ENCODE measurements around the gene REV3L. TPM values are rescaled to one million over a fixed set of nuclear protein-coding genes. Genes with fewer than 3 reads are reported as not detected.
A peak's percentile ranks its signal among the peaks of the same experiment; 100 is the strongest.

The REV3L gene
- total and polyA plus RNA-seq, 2 donors (not counting 1 experiment from before 2014, with no cell fraction given) = 4.7 to 37.9 TPM

DNA sequence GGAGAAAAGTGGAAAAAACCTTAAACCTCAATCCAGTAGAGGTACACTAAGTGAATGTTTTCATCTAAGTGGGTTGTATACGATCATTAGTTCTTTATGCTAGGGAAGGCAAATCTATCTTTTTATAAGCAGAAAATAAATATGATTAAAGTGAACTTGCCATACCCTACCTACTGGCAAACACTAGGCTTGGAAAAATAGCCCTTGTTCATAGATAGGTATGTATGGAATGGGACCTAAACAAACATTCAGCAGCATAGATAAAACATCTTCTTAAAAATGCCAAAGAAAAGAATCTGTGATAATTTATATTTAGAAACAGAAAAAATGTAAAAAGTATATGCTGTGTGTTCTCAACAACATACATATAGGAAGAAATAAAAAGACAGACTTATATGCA, 18.8 kb downstream of the REV3L start:
- intact Hi-C loops (cut with micrococcal nuclease) = no loop called here
- TF ChIP-seq, protein P1, sequence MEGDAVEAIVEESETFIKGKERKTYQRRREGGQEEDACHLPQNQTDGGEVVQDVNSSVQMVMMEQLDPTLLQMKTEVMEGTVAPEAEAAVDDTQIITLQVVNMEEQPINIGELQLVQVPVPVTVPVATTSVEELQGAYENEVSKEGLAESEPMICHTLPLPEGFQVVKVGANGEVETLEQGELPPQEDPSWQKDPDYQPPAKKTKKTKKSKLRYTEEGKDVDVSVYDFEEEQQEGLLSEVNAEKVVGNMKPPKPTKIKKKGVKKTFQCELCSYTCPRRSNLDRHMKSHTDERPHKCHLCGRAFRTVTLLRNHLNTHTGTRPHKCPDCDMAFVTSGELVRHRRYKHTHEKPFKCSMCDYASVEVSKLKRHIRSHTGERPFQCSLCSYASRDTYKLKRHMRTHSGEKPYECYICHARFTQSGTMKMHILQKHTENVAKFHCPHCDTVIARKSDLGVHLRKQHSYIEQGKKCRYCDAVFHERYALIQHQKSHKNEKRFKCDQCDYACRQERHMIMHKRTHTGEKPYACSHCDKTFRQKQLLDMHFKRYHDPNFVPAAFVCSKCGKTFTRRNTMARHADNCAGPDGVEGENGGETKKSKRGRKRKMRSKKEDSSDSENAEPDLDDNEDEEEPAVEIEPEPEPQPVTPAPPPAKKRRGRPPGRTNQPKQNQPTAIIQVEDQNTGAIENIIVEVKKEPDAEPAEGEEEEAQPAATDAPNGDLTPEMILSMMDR (IDR thresholded peaks at IDR 0.05) = no peak
- TF ChIP-seq EZH2 (IDR thresholded peaks at IDR 0.05; ENCODE audit: borderline replicate concordance, insufficient read depth, low read depth, low read length, poor library complexity, severe bottlenecking) = no peak
- POLR2A ChIA-PET = no interaction called here
- H3K79me2 ChIP-seq (ENCODE audit: control insufficient read depth, insufficient read depth, low read length) = peaks cover 28% of the 10 kb centered on the region
- H3K4me1 ChIP-seq (ENCODE audit: control insufficient read depth in 2 of 2, insufficient read depth in 2 of 2, low read length in 2 of 2) = peaks cover 0 to 7% of the 10 kb centered on the region in 2 donors
- Mint-ChIP-seq H3K4me3 (no peak overlapping the region), H3K9me3 (ENCODE audit: insufficient read depth) (no peaks in the 10 kb centered on the region), H3K27me3 (no peaks in the 10 kb centered on the region), H3K4me1 (peaks cover 27% of the 10 kb centered on the region), H3K27ac (no peak overlapping the region)
- CTCF ChIA-PET = interaction anchor here (0.9 to 1.9 kb wide), 2 partner anchors 15 to 104 kb away, joined by 3 to 11 read pairs; no protein-coding TSS in a partner anchor
- no peaks in the 10 kb centered on the region for H4K20me1 ChIP-seq (ENCODE audit: control insufficient read depth, insufficient read depth, low read length, poor library complexity, severe bottlenecking)
- no peak overlapping the region for H3K27ac ChIP-seq (ENCODE audit: low read length in 2 of 2)
- no peaks in the 10 kb centered on the region for H3K36me3 ChIP-seq (replicated peaks in 1 of 2; ENCODE audit: control extremely low read depth in 1 of 2, control insufficient read depth in 1 of 2, extremely low read depth in 1 of 2, insufficient read depth in 2 of 2, low read length in 1 of 2)
- no peak overlapping the region for H2AFZ ChIP-seq (ENCODE audit: insufficient read depth, low read depth, low read length, poor library complexity, severe bottlenecking)
- no peak for DNase-seq
- no peak overlapping the region for H3K9ac ChIP-seq (ENCODE audit: low read length)
- no CpG with 5 or more reads among the region's 1 CpG for WGBS (ENCODE audit: insufficient coverage)
- H3K4me3 ChIP-seq (ENCODE audit: control extremely low read depth in 1 of 5, extremely low read depth in 1 of 5, insufficient read depth in 1 of 5, low read depth in 2 of 5, low read length in 4 of 5) = no peak overlapping the region
- H3K9me3 ChIP-seq (ENCODE audit: control extremely low read depth in 1 of 3, control insufficient read depth in 2 of 3, insufficient read depth in 1 of 3, low read length in 2 of 3) = peaks cover 0 to 2% (median 0%) of the 10 kb centered on the region in 3 donors
- no peaks in the 10 kb centered on the region for H3K27me3 ChIP-seq (replicated peaks in 1 of 4; ENCODE audit: control extremely low read depth in 1 of 4, control insufficient read depth in 3 of 4, insufficient read depth in 4 of 4, low read length in 3 of 4)
- ATAC-seq (ENCODE audit: low read depth) = no peak
- no peak overlapping the region for H3K4me2 ChIP-seq (replicated peaks; ENCODE audit: low read depth, low read length, poor library complexity, severe bottlenecking)

DNA sequence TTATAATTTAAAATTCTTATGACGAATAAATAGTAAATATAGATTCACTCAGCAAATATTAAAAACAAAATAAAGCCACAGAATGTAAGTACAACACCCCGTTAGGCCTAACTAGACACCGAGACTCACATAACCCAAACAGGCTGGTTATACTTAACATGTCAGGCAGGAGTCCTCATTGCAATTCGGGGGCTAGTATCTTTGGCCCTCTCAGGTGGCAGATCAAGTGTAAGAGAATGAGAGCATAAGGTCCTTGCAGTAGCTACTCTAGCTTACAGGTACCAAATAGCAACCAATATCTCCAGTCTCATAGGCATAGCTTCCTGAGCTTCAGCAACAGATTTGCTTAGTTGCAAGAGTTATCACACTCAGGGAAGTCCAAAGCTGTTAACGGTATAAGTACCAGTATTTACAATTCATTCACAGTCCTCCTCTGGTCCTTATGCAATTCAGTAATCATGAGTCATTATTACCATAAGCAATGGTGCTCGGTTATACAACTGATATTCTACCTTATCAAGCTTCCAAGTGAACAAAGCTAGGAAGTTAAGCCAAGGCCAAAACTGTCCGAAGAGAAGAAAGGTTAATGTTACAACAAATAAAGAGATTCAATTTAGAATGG, 20.1 kb downstream of the REV3L start:
- no peak overlapping the region for H3K9ac ChIP-seq (ENCODE audit: low read length)
- ChIA-PET CTCF (interaction anchor here (1.9 kb wide), 1 partner anchor 16 kb away, joined by 11 read pairs; no protein-coding TSS in a partner anchor), POLR2A (no interaction called here)
- no peaks in the 10 kb centered on the region for H3K27me3 ChIP-seq (replicated peaks in 1 of 4; ENCODE audit: control extremely low read depth in 1 of 4, control insufficient read depth in 3 of 4, insufficient read depth in 4 of 4, low read length in 3 of 4)
- no peak overlapping the region for H3K4me3 ChIP-seq (ENCODE audit: control extremely low read depth in 1 of 5, extremely low read depth in 1 of 5, insufficient read depth in 1 of 5, low read depth in 2 of 5, low read length in 4 of 5)
- H4K20me1 ChIP-seq (ENCODE audit: control insufficient read depth, insufficient read depth, low read length, poor library complexity, severe bottlenecking) = no peaks in the 10 kb centered on the region
- TF ChIP-seq, protein P1 (IDR thresholded peaks at IDR 0.05) = no peak
- no peak for TF ChIP-seq EZH2 (IDR thresholded peaks at IDR 0.05; ENCODE audit: borderline replicate concordance, insufficient read depth, low read depth, low read length, poor library complexity, severe bottlenecking)
- H3K9me3 Mint-ChIP-seq (ENCODE audit: insufficient read depth) = peaks cover 5% of the 10 kb centered on the region
- intact Hi-C loops (cut with micrococcal nuclease) = no loop called here
- H3K4me1 ChIP-seq (ENCODE audit: control insufficient read depth in 2 of 2, insufficient read depth in 2 of 2, low read length in 2 of 2) = peaks cover 0 to 7% of the 10 kb centered on the region in 2 donors
- H3K79me2 ChIP-seq (ENCODE audit: control insufficient read depth, insufficient read depth, low read length) = peaks cover 33% of the 10 kb centered on the region
- H3K4me3 Mint-ChIP-seq = no peak overlapping the region
- WGBS (ENCODE audit: insufficient coverage) = 100% methylated on average over 3 of the region's 7 CpGs
- H3K4me2 ChIP-seq (replicated peaks; ENCODE audit: low read depth, low read length, poor library complexity, severe bottlenecking) = no peak overlapping the region
- H3K4me1 Mint-ChIP-seq = peaks cover 25% of the 10 kb centered on the region
- peak overlapping the region; percentile 13 for H3K27ac Mint-ChIP-seq
- H3K36me3 ChIP-seq (replicated peaks in 1 of 2; ENCODE audit: control extremely low read depth in 1 of 2, control insufficient read depth in 1 of 2, extremely low read depth in 1 of 2, insufficient read depth in 2 of 2, low read length in 1 of 2) = peaks cover 0 to 3% of the 10 kb centered on the region in 2 experiments
- DNase-seq = no peak
- H3K27me3 Mint-ChIP-seq = no peaks in the 10 kb centered on the region
- no peak for ATAC-seq (ENCODE audit: low read depth)
- peaks cover 0 to 3% (median 3%) of the 10 kb centered on the region in 3 donors for H3K9me3 ChIP-seq (ENCODE audit: control extremely low read depth in 1 of 3, control insufficient read depth in 2 of 3, insufficient read depth in 1 of 3, low read length in 2 of 3)
- peak overlapping the region in 1 of 2 donors; percentile 16 for H3K27ac ChIP-seq (ENCODE audit: low read length in 2 of 2)
- no peak overlapping the region for H2AFZ ChIP-seq (ENCODE audit: insufficient read depth, low read depth, low read length, poor library complexity, severe bottlenecking)
